GM19023 (cell line): ENCODE data around the gene SBF2.

Source experiments
- ATAC-seq: cut with Tn5 transposase; IDR thresholded peaks from one replicate; pipeline ENCODE4 v1.9.1; 2021; ENCODE audit warnings: mild to moderate bottlenecking, moderate library complexity; ENCODE audit not compliant: unreplicated experiment

SBF2 gene

GRCh38 chr11:9738707-9739106 is 555.3 kb downstream of the SBF2 start:
- no peak for ATAC-seq

- ATAC-seq = no peak
Measured at GRCh38 chr11:9738116-9738515, 555.9 kb downstream of the SBF2 start.

- ATAC-seq = no peak
Measured at GRCh38 chr11:9736365-9736764, 557.7 kb downstream of the SBF2 start.

GRCh38 chr11:9735919-9736318 is 558.1 kb downstream of the SBF2 start:
- ATAC-seq = no peak

- ATAC-seq = no peak
Measured at GRCh38 chr11:9735236-9735635, 558.8 kb downstream of the SBF2 start.

GRCh38 chr11:9733212-9733611 is 560.8 kb downstream of the SBF2 start:
- no peak for ATAC-seq

- ATAC-seq = no peak
Measured at GRCh38 chr11:9732453-9732852, 561.6 kb downstream of the SBF2 start.

GRCh38 chr11:9731256-9731655 is 562.8 kb downstream of the SBF2 start:
- ATAC-seq = no peak
